Activated CD4-positive, alpha-beta T cell treated with anti-CD3 and anti-CD28 coated beads, Interleukin-2, amount 10 ng/mL, durations not matched to agents 7 days and 5 days (primary cell): ENCODE results near the gene MBD4. TPM values are rescaled to one million over a fixed set of nuclear protein-coding genes. Genes with fewer than 3 reads are reported as not detected.
"Not testable (repeated sequence)": the region's sequence is repeated elsewhere in the genome, so short reads cannot be mapped to it uniquely, and the experiment has no call there.

ENCODE experiments used
- CTCF ChIA-PET: fragments of 350-600 bp; sonication (Branson Sonifier 250); formaldehyde crosslinking; loops from one replicate; lab custom pipeline; 2021; ENCODE audit warnings: antibody characterized with exemption; lab: Charles Lee
- POLR2A ChIA-PET: fragments of 350-600 bp; sonication (Branson Sonifier 250); formaldehyde crosslinking; loops from one replicate; lab custom pipeline; 2021; ENCODE audit warnings: antibody characterized with exemption; lab: Charles Lee
- DNase-seq: peaks from one replicate; pipeline ENCODE4 v3.0.0-alpha.2; 2020
- H3K27ac Mint-ChIP-seq: one replicate; pipeline ENCODE4 v1.8.0; 2021; ENCODE audit warnings: mild to moderate bottlenecking, moderate library complexity, mixed read lengths
- H3K27me3 Mint-ChIP-seq: one replicate; pipeline ENCODE4 v1.8.0; 2021; ENCODE audit warnings: mixed read lengths
- H3K36me3 Mint-ChIP-seq: one replicate; pipeline ENCODE4 v1.8.0; 2021; ENCODE audit warnings: low read depth, mixed read lengths
- H3K4me1 Mint-ChIP-seq: one replicate; pipeline ENCODE4 v1.8.0; 2021; ENCODE audit warnings: mixed read lengths
- H3K4me3 Mint-ChIP-seq: one replicate; pipeline ENCODE4 v1.8.0; 2021; ENCODE audit warnings: mild to moderate bottlenecking, moderate library complexity, mixed read lengths
- H3K9me3 Mint-ChIP-seq: one replicate; pipeline ENCODE4 v1.8.0; 2021; ENCODE audit warnings: mixed read lengths
- total RNA-seq, 2 experiments: library from RNA; stranded (reverse); gene quantifications; one replicate each; pipeline ENCODE4 v1.2.3, GENCODE V29; 2021

MBD4 gene
- 10 to 100 TPM; 47.9 to 50.6 TPM for total RNA-seq

DNA sequence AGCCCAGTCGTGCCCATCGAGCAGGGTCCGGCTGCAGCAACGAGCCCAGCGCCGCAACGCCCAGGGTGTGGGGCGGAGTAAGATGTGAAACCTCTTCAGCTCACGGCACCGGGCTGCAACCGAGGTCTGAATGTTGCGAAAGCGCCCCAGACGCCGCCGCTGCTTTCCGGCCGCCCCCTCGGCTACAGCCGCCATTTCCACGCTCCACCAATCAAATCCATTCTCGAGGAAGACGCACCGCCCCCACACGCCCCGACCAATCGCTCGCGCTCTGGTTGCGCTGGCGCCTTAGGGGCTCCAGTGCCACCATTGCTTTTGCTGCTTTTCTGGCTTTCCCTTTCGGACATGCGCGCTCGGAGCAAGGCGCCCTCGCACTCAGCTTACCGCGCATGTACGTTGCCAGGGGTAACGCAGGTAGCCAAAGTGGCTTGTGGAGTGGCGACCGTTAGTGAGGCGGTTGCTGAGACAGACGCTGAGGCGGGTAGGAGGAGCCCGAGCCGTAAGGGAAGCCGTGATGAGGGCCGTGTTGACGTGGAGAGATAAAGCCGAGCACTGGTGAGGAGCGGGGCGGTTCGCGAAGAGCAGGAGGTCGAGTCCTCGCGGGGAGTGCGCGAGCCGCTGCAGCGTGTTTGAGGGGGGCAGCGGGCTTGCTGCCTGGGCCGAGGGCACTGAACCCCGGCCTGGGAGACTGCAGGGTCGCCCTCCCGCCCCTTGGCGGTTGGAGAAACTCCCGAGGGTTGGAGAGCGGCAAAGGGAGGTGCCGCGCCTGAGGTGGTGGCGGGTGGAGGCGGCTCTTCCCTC is at the start of gene MBD4, which contains the start of gene IFT122:
Gene MBD4, minus strand, starts transcription at position 132 of the 801 bp plus-strand sequence. Its CDS starts 115 bp downstream, at position 17.
Gene IFT122, plus strand, starts transcription at position 408 of the 801 bp plus-strand sequence. Its CDS starts 107 bp downstream, at position 515.
- Mint-ChIP-seq H3K9me3 (no peaks in the 10 kb centered on the region), H3K27me3 (no peaks in the 10 kb centered on the region), H3K4me1 (peaks cover 64% of the 10 kb centered on the region), H3K36me3 (peaks cover 26% of the 10 kb centered on the region), H3K4me3 (peak within 1 kb of the TSS; percentile 87), H3K27ac (peak within 1 kb of the TSS; percentile 95)
- ChIA-PET CTCF (interaction anchor here (0.6 to 3.5 kb wide), 9 partner anchors 10 to 124 kb away, joined by 3 to 20 read pairs (median 3); partner anchors contain the start of gene EFCAB12), POLR2A (interaction anchor here (0.9 to 1.0 kb wide), 2 partner anchors 23 to 124 kb away, joined by 3 to 4 read pairs; a partner anchor contains a TSS)
- DNase-seq = peak; percentile 100

DNA sequence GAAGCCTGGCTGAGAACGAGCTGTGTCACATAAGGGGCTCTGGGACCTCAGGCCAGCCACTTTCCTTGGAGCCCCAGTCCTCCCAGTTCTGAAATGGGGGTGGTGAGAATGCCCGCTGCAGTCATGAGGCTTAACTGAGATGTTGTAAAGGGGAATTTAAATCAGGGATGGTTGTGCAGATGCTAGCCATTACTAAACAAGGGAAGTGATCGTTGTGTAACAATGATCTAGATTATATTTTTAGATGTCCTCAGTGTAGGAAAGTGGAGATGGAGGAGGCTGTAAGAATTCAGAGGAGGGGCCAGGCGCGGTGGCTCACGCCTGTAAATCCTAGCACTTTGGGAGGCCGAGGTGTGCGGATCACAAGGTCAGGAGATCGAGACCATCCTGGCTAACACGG is 49.5 kb upstream of the MBD4 start:
- H3K4me3 Mint-ChIP-seq, POLR2A ChIA-PET, H3K9me3 Mint-ChIP-seq, DNase-seq, H3K27ac Mint-ChIP-seq, H3K36me3 Mint-ChIP-seq, H3K4me1 Mint-ChIP-seq, H3K27me3 Mint-ChIP-seq: not testable (repeated sequence)
- CTCF ChIA-PET = interaction anchor here (1.2 to 1.5 kb wide), 2 partner anchors 11 to 14 kb away, joined by 3 to 4 read pairs; no protein-coding TSS in a partner anchor

DNA sequence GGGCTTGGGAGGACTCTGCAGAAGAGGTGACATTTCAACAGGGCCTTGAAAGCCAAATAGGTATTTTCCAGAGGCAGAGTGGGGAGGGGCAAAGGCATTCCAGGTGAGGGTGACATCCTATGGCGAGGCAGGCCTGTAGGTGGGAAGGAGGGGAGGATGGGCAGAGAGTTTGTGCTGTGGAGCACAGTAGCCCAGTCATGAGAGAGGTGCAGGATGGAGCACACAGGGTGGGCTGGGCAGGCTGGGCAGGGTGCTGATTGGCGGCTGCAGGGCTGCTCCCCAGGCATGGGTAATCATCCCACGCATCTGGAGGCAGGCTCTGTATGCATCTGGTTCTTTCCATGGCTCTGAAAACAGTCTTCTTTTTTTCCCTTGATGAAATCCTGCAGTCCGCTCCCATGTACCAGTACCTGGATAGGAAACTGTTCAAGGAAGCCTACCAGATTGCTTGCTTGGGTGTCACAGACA is 48.2 kb upstream of the MBD4 start:
- CTCF ChIA-PET, H3K27me3 Mint-ChIP-seq, H3K4me1 Mint-ChIP-seq, H3K36me3 Mint-ChIP-seq, DNase-seq, H3K4me3 Mint-ChIP-seq, POLR2A ChIA-PET, H3K27ac Mint-ChIP-seq, H3K9me3 Mint-ChIP-seq: not testable (repeated sequence)

DNA sequence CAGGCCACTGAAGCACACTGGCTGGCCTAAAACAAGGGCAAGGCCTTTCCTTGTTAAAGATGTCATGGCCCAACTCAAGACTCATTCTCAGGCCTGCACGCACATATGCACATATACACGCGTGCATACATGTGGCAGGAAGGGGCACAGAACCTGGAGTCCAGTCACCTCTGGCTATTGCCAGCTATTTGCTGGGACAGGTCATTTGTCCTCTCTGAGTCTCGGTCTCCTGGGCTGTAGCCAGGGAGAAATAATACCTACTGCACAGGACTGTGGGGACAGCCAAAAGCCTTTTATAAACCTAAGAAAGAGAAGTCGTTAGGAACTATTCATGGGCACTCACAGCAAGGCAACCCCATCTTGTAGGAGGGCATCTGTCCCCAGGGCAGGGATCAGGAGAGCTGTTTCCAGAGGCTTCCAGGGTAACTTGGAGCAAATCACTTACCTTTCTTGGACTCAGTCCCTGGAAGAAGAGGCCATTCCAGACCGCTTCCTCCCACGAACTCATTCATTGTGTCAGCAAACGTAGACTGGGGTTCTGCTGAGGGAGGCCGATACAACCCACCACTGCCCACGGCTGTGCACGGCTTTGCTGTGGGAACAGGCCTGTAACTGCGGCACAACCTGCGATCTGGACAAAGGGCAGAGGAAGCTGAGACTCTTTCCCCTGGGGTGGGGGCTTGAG is 47.6 kb upstream of the MBD4 start:
- CTCF ChIA-PET = interaction anchor here (0.8 to 1.0 kb wide), 2 partner anchors 43 to 162 kb away, joined by 3 read pairs; no protein-coding TSS in a partner anchor
- DNase-seq = no peak
- no peak overlapping the region for H3K4me3 Mint-ChIP-seq
- POLR2A ChIA-PET = no interaction called here
- peaks cover under 1% of the 10 kb centered on the region for H3K4me1 Mint-ChIP-seq
- no peaks in the 10 kb centered on the region for H3K9me3 Mint-ChIP-seq
- no peak overlapping the region for H3K27ac Mint-ChIP-seq
- no peaks in the 10 kb centered on the region for H3K27me3 Mint-ChIP-seq
- H3K36me3 Mint-ChIP-seq = peaks cover 1% of the 10 kb centered on the region

DNA sequence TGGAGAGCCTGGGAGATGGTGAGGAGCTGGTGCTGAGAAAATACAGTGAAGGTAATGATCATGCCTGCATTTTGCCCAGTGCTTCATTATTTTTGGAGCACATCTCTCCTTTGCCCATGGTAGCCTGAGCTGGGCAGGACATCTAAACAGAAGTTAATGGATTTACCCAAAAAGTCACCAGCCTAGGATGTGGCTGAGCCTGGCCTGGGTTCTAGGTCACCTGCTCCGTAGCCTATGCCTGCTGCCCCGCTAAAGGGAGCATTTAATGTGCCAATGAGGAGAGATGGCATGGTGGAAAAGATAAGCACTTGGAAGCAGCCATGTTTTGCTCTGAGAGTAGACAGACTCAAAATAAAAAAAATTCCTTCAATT is 46.9 kb upstream of the MBD4 start:
- Mint-ChIP-seq H3K27ac (no peak overlapping the region), H3K27me3 (no peaks in the 10 kb centered on the region), H3K4me1 (peaks cover 7% of the 10 kb centered on the region), H3K4me3 (no peak overlapping the region), H3K9me3 (no peaks in the 10 kb centered on the region), H3K36me3 (peaks cover 7% of the 10 kb centered on the region)
- ChIA-PET POLR2A (no interaction called here), CTCF (interaction anchor here (0.8 to 1.2 kb wide), 3 partner anchors 42 to 163 kb away, joined by 3 to 4 read pairs (median 3); no protein-coding TSS in a partner anchor)
- no peak for DNase-seq

DNA sequence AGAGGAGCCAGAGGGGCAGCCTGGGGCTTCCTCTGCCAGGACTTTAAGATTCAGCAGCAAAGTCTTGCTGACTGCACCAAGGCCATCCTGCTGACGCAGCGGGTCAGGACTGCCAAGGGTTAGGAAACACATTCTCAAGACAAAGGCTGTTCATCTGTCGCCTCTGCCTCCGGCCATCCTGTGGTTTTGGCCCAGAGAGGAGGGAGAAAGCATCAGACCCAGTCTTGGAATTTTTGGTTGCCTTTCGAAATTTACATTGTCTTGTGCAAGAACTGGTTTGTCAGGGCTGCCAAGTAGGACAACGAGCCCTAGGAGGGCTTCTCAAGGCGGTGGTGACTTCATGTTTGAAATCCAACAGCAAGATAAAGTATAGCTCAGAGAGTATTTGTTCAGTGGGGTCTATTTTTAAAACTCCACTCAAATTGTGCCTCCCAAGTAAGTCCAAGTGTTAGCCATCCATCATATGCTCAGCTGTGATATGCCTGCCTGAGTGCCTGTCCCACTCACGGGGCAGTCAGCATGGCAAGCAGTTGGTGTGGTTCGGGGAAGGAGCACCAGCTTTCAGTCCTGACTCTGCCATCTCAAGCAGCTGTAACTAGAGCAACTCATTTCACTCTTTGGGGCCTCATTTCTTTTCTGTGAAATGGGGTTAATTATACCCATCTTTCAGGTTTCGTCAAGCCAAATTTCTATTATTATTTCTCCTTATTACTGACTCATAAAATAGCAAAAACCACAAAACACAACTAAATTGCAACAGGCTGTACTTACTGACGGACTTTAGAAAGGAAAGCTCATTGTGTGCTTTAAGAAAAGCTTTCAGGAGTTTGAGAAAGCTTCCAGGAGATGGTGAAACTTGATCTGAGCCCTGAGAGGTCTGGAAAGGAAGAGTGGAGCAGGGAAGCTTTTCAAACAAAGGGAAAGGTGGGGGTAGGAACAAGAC is 46.2 kb upstream of the MBD4 start:
- Mint-ChIP-seq H3K36me3 (peaks cover 7% of the 10 kb centered on the region), H3K27me3 (no peaks in the 10 kb centered on the region), H3K4me3 (no peak overlapping the region), H3K9me3 (no peaks in the 10 kb centered on the region), H3K4me1 (peaks cover 12% of the 10 kb centered on the region), H3K27ac (no peak overlapping the region)
- DNase-seq = no peak
- ChIA-PET CTCF (interaction anchor here (0.6 to 1.5 kb wide), 5 partner anchors 13 to 164 kb away, joined by 3 to 5 read pairs (median 3); no protein-coding TSS in a partner anchor), POLR2A (interaction anchor here (0.6 kb wide), 1 partner anchor 277 kb away, joined by 5 read pairs; no protein-coding TSS in a partner anchor)

DNA sequence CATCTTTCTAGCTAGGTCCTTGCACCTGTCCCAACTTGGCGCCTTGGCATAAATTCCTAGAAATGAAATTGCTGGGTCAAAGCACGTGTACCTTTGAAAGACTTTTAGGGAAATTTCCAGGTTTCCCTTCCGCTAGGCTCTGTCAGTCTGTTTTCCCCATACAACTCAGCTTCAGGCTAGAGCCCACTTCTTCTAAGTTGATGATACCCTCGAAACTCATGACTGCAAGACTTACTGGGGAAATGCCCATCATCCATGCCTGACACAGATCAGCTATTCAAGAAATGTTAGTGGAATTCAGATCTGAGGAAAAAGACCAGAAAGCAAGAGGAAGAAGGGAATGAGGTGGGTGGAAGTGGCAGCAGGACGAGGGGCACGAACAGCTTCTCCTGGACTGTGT is 45.4 kb upstream of the MBD4 start:
- H3K27me3 Mint-ChIP-seq, H3K27ac Mint-ChIP-seq, H3K9me3 Mint-ChIP-seq, H3K4me3 Mint-ChIP-seq, POLR2A ChIA-PET, H3K36me3 Mint-ChIP-seq, DNase-seq: not testable (repeated sequence)
- H3K4me1 Mint-ChIP-seq = peaks cover 12% of the 10 kb centered on the region
- CTCF ChIA-PET = interaction anchor here (1.5 kb wide), 1 partner anchor 12 kb away, joined by 5 read pairs; no protein-coding TSS in a partner anchor

DNA sequence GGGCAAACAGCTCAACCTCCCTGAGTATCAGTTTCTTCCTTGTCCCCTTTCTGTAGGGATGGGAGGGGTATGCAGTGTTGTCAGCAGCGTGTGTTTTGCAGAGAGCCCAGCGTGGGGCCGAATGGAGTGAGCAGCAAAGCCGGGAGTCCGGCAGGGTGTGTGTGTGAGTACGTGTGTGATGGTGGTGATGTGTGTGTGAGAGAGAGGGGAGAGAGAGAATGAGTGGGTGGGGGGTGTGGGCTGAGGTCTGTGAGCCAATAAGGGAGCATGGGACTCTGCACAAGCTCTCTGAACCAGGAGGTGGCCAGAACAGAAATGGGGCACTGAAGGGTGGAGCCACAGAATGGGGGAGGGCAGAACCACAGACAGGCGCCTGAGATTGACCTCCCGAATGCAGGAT is 44.1 kb upstream of the MBD4 start:
- H3K27me3 Mint-ChIP-seq = no peaks in the 10 kb centered on the region
- H3K9me3 Mint-ChIP-seq = no peaks in the 10 kb centered on the region
- H3K4me1 Mint-ChIP-seq = peaks cover 12% of the 10 kb centered on the region
- peaks cover 10% of the 10 kb centered on the region for H3K36me3 Mint-ChIP-seq
- POLR2A ChIA-PET = no interaction called here
- no peak overlapping the region for H3K27ac Mint-ChIP-seq
- no peak for DNase-seq
- CTCF ChIA-PET = interaction anchor here (1.2 kb wide), 1 partner anchor 8 kb away, joined by 3 read pairs; no protein-coding TSS in a partner anchor
- H3K4me3 Mint-ChIP-seq = no peak overlapping the region

DNA sequence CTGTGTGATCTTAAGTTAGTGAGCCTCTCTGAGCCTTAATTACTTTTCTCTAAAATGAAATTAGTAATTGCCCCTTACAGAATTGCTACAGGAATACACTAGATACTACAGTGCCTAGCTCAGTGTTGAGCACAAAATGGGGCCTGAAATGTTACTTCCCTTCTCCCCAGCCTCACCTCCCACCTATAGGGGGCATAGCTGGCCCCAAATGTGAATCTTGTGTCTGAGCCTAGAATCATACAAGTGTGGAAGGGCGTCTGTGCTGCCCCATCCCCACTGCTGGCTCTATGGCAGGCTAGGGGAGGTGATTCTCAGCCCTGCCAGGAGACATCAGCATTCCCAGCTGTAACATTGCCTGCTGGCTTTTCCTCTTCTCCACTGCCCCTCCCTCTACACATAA is 43.0 kb upstream of the MBD4 start:
- Mint-ChIP-seq H3K27ac (no peak overlapping the region), H3K36me3 (peaks cover 12% of the 10 kb centered on the region), H3K4me3 (no peak overlapping the region), H3K4me1 (peaks cover 12% of the 10 kb centered on the region), H3K9me3 (no peaks in the 10 kb centered on the region), H3K27me3 (no peaks in the 10 kb centered on the region)
- ChIA-PET CTCF (interaction anchor here (1.2 kb wide), 1 partner anchor 9 kb away, joined by 3 read pairs; no protein-coding TSS in a partner anchor), POLR2A (no interaction called here)
- no peak for DNase-seq

DNA sequence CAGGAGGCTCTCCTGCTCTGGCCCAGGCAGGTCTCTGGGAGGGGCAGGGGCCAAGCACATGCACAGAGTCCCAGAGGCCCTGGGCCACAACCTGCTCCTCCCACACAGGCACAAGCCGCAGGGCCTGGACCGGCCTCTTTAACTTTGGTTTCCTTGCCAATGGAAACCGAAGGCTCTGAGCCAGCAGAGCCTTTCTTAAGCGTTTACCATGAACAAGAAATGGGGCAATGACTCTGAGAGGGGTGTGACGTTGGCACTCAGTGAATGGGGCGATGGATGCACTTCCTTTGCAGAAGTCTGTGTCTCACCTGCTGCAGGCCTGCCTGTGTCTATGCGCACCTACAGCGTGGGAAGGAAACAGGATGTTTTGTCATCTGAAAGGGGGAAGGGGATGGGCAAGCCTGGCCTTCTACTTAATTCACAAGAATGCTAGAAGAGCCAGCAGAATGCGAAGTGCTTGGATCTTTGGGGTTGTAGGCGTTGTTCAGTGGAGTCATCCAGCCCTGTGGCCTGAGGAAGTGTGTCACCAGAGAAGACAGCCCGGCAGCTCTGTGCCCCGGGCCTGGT is 42.1 kb upstream of the MBD4 start:
- Mint-ChIP-seq H3K9me3 (no peaks in the 10 kb centered on the region), H3K36me3 (peaks cover 12% of the 10 kb centered on the region), H3K27ac (peak overlapping the region; percentile 87), H3K4me1 (peaks cover 12% of the 10 kb centered on the region), H3K27me3 (no peaks in the 10 kb centered on the region), H3K4me3 (no peak overlapping the region)
- POLR2A ChIA-PET = no interaction called here
- CTCF ChIA-PET = interaction anchor here (0.7 to 1.6 kb wide), 4 partner anchors 9 to 108 kb away, joined by 3 to 6 read pairs (median 4); no protein-coding TSS in a partner anchor
- peak; percentile 49 for DNase-seq

DNA sequence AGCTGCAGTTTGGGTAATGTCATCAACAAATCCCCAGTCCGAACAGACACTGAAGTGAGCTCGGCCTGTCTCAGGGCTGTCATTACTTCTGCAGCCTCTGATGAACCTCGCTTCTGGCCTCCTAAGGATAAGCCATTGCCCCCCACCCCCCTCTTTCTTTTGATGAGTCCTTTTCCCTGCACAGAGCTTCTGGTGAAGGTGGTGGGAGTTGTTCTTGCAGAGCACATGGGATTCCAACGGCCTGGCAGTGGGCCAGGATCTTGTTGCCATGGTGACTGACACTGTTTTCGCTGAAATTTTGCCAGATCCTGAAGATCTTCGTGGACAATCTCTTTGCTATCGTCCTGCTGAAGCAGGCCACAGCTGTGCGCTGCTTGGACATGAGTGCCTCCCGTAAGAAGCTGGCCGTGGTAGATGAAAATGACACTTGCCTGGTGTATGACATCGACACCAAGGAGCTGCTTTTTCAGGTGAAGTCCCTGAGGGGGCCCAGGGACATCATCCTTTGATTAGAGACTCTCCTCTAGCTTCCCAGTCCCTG is 41.5 kb upstream of the MBD4 start:
- POLR2A ChIA-PET, H3K9me3 Mint-ChIP-seq, H3K4me3 Mint-ChIP-seq, DNase-seq, H3K27me3 Mint-ChIP-seq: not testable (repeated sequence)
- H3K4me1 Mint-ChIP-seq = peaks cover 12% of the 10 kb centered on the region
- CTCF ChIA-PET = interaction anchor here (0.6 to 1.6 kb wide), 6 partner anchors 9 to 398 kb away, joined by 3 to 6 read pairs (median 4); no protein-coding TSS in a partner anchor
- peak overlapping the region; percentile 87 for H3K27ac Mint-ChIP-seq
- peaks cover 14% of the 10 kb centered on the region for H3K36me3 Mint-ChIP-seq
